HepG2 (cell line): ENCODE measurements around the gene GLTPD2. TPM values are rescaled to one million over a fixed set of nuclear protein-coding genes. Genes with fewer than 3 reads are reported as not detected.

Source experiments
- ATAC-seq: fragments of 200-7000 bp; cut with Tn5 transposase; 3 replicates; pipeline ENCODE4 v1.9.1; 2020; ENCODE audit warnings: mild to moderate bottlenecking, moderate library complexity
- BruUV-seq: library from RNA; stranded (reverse); fragments of 400-500 nt; replicated peaks from 2 replicates; lab custom pipeline; 2021; lab: Mats Ljungman, UMichigan
- CTCF ChIA-PET: fragments of 300-600 bp; formaldehyde crosslinking; extraction: SDS; loops from one replicate; lab custom pipeline; 2021; ENCODE audit warnings: low total read pairs, inconsistent platforms, low intra/inter-chr PET ratio; lab: Yijun Ruan, JAX
- POLR2A ChIA-PET: fragments of 350-600 bp; sonication (Branson Sonifier 250); formaldehyde crosslinking; loops from one replicate; lab custom pipeline; 2020; ENCODE audit warnings: antibody characterized with exemption, inconsistent platforms; lab: Yijun Ruan, JAX
- DNase-seq: peaks from one replicate; pipeline ENCODE4 v3.0.0-alpha.2; 2015; ENCODE audit warnings: low spot score
- FAIRE-seq: peaks from 3 replicates; lab custom pipeline; 2011; peaks lifted over from hg19 to GRCh38; lab: Jason Lieb, UNC
- H2AFZ ChIP-seq: one replicate; pipeline ENCODE4 v1.6.1; 2011; ENCODE audit warnings: low read length, inconsistent platforms
- H3K27ac ChIP-seq: fragments of 300-600 bp; 3 replicates; pipeline ENCODE4 v1.8.0; 2011; ENCODE audit warnings: mixed run types, mild to moderate bottlenecking, mixed read lengths, low read length, inconsistent platforms; ENCODE audit not compliant: insufficient read depth; ENCODE audit errors: extremely low read length
- H3K27me3 ChIP-seq, 2 experiments: fragments of 200-600 bp in 1 of 2; 2 replicates in 1 of 2; 3 replicates in 1 of 2; pipeline versions ENCODE4 v1.6.0 to v1.8.0; 2011; ENCODE audit warnings: low read length in 2 of 2, mild to moderate bottlenecking in 2 of 2, moderate library complexity in 2 of 2, inconsistent platforms in 1 of 2; ENCODE audit not compliant: insufficient read depth in 2 of 2, control insufficient read depth in 1 of 2
- H3K36me3 ChIP-seq, 2 experiments: fragments of 200-600 bp in 1 of 2; replicated peaks in 1 of 2; 2 replicates in 1 of 2; 3 replicates in 1 of 2; pipeline versions ENCODE4 v1.5.1 to v1.8.0; 2011; ENCODE audit warnings: low read length in 2 of 2, inconsistent platforms in 1 of 2; ENCODE audit not compliant: insufficient read depth in 2 of 2, control insufficient read depth in 1 of 2
- H3K4me1 ChIP-seq: 2 replicates; pipeline ENCODE4 v1.5.1; 2012; ENCODE audit warnings: low read length, inconsistent platforms; ENCODE audit not compliant: insufficient read depth
- H3K4me2 ChIP-seq: 2 replicates; pipeline ENCODE4 v1.6.0; 2011; ENCODE audit warnings: low read depth, low read length, inconsistent platforms
- H3K4me3 ChIP-seq, 3 experiments: fragments of 200-600 bp in 1 of 3; sonication (generic), shearing (Covaris generic) in 1 of 3; replicated peaks in 1 of 3; 2 replicates each; pipeline ENCODE4 v1.5.1; 2011 to 2016; ENCODE audit warnings: low read length in 3 of 3, inconsistent platforms in 2 of 3, low read depth in 2 of 3, mild to moderate bottlenecking in 2 of 3, control low read depth in 1 of 3, mixed read lengths in 1 of 3; ENCODE audit not compliant: insufficient read depth in 1 of 3
- H3K79me2 ChIP-seq: one replicate; pipeline ENCODE4 v1.6.1; 2011; ENCODE audit warnings: low read length, inconsistent platforms; ENCODE audit not compliant: insufficient read depth
- H3K9ac ChIP-seq: 2 replicates; pipeline ENCODE4 v1.6.0; 2011; ENCODE audit warnings: mild to moderate bottlenecking, low read depth, low read length, inconsistent platforms; ENCODE audit not compliant: insufficient read depth
- H3K9me3 ChIP-seq: 2 replicates; pipeline ENCODE4 v1.5.1; 2012; ENCODE audit warnings: mild to moderate bottlenecking, low read length
- H4K20me1 ChIP-seq: 2 replicates; pipeline ENCODE4 v1.6.0; 2011; ENCODE audit warnings: inconsistent platforms, mild to moderate bottlenecking, low read length, moderate library complexity; ENCODE audit not compliant: insufficient read depth
- NR2F6 ChIP-seq, 2 experiments: IDR thresholded peaks; 2 replicates each; pipeline ENCODE4 v1.6.1; 2016; ENCODE audit warnings: antibody characterized with exemption in 1 of 2, mild to moderate bottlenecking in 1 of 2
- POLR2G ChIP-seq: fragments of 200-400 bp; formaldehyde crosslinking; IDR thresholded peaks from 2 replicates; pipeline ENCODE4 v1.6.1; 2018; ENCODE audit warnings: mild to moderate bottlenecking, low read depth, low read length, moderate library complexity
- TBX3 ChIP-seq: fragments of 450-650 bp; IDR thresholded peaks from 2 replicates; pipeline ENCODE4 v1.6.1; 2017; ENCODE audit warnings: antibody characterized with exemption, mild to moderate bottlenecking, inconsistent platforms, borderline replicate concordance
- ZNF264 ChIP-seq: sonication (generic); formaldehyde crosslinking; IDR thresholded peaks from 2 replicates; pipeline ENCODE4 v1.4.0; 2020; ENCODE audit warnings: missing genetic modification reagents
- ZNF567 ChIP-seq: sonication (generic); formaldehyde crosslinking; IDR thresholded peaks from 2 replicates; pipeline ENCODE4 v1.8.1; 2023; ENCODE audit warnings: mild to moderate bottlenecking, missing genetic modification reagents, borderline replicate concordance
- ZNF616 ChIP-seq: sonication (generic); formaldehyde crosslinking; IDR thresholded peaks from 2 replicates; pipeline ENCODE4 v1.5.0; 2020; ENCODE audit warnings: low read depth, mild to moderate bottlenecking, missing genetic modification reagents
- ZNF670 ChIP-seq: sonication (generic); formaldehyde crosslinking; IDR thresholded peaks from 2 replicates; pipeline ENCODE4 v1.8.0; 2022; ENCODE audit warnings: mild to moderate bottlenecking, missing genetic modification reagents, borderline replicate concordance
- ZNF703 ChIP-seq: sonication (generic); formaldehyde crosslinking; IDR thresholded peaks from 2 replicates; pipeline ENCODE4 v1.5.1; 2020; ENCODE audit warnings: missing genetic modification reagents, mild to moderate bottlenecking, moderate library complexity, borderline replicate concordance
- ZNF749 ChIP-seq: sonication (generic); formaldehyde crosslinking; IDR thresholded peaks from 2 replicates; pipeline ENCODE4 v1.8.0; 2022; ENCODE audit warnings: mild to moderate bottlenecking, missing genetic modification reagents, moderate library complexity, borderline replicate concordance
- WGBS: methylation state at CpG from one replicate; pipeline ENCODE4 v1.1.6; 2017; ENCODE audit warnings: low lambda C conversion rate; 5-methylcytosine and 5-hydroxymethylcytosine counted together
- in situ Hi-C: cut with HindIII; loops from 2 replicates; pipeline ENCODE4 v1.10.0; 2017; ENCODE audit warnings: low pct_unique_long_range_greater_than_20kb; ENCODE audit not compliant: extremely low pct_ligation_motif_present
- intact Hi-C: fragments of 100-400 bp; cut with micrococcal nuclease; formaldehyde crosslinking; loops from one replicate; pipeline ENCODE4 v1.10.0; 2022; ENCODE audit not compliant: unreplicated experiment
- polyA plus RNA-seq, 8 experiments: library from polyadenylated mRNA; depleted of rRNA in 3 of 8; stranded (reverse) in 7 of 8; unstranded in 1 of 8; fragments of >200 nt; fragmentation: Illumina TruSeq in 4 of 8; extraction: Trizol in 4 of 8; gene quantifications; 2 replicates each; pipeline versions ENCODE4 v1.2.1 to v1.2.3, GENCODE V29; 2011 to 2016; ENCODE audit warnings: low read depth in 4 of 8, missing spikeins in 1 of 8, mixed read lengths in 1 of 8; ENCODE audit not compliant: insufficient read depth in 1 of 8
- total RNA-seq, 5 experiments: library from RNA; depleted of rRNA; stranded (reverse); fragments of >200 nt; fragmentation: Illumina TruSeq; extraction: Trizol; gene quantifications; 2 replicates each; pipeline ENCODE4 v1.2.3, GENCODE V29; 2016; ENCODE audit warnings: low read depth in 1 of 5
- TF ChIP-seq, protein P1 (sequence below): sonication (generic); formaldehyde crosslinking; IDR thresholded peaks from 2 replicates; pipeline ENCODE4 v1.4.0; 2020; ENCODE audit warnings: mild to moderate bottlenecking, missing genetic modification reagents
- TF ChIP-seq, protein P2 (sequence below): sonication (generic); formaldehyde crosslinking; IDR thresholded peaks from 2 replicates; pipeline ENCODE4 v1.4.0; 2020; ENCODE audit warnings: missing genetic modification reagents
- TF ChIP-seq, protein P3 (sequence below): sonication (generic); IDR thresholded peaks from 2 replicates; pipeline ENCODE4 v1.6.1; 2016; ENCODE audit warnings: low read depth, borderline replicate concordance

Gene GLTPD2
- total and polyA plus RNA-seq, 2 of the 13 experiments (the other 11 are each of a cell fraction or from before 2014, with no cell fraction given): 7.5 to 12.9 TPM

DNA sequence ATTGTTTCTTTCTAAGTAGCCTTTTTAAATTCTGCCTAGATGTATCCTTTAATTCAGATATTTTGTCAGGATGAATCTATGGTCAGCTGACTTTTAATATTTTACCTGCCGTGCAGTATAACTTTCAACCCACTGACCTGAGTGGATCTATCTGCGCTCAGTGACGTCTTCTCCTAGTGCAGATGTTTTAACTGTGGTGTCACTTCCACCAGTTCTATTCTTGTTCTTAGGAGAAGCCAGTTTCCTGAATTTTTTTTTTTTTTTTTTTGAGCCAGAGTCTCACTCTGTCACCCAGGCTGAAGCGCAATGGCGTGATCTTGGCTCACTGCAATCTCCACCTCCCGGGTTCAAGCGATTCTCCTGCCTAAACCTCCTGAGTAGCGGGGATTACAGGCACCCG, 22.0 kb upstream of the GLTPD2 start:
- in situ Hi-C loops: no loop called here
- Histone ChIP-seq H3K27me3 (no peaks in the 10 kb centered on the region), H2AFZ (no peak overlapping the region), H3K4me3 (no peak overlapping the region), H4K20me1 (no peaks in the 10 kb centered on the region), H3K9me3 (no peaks in the 10 kb centered on the region), H3K4me1 (peaks cover 55% of the 10 kb centered on the region), H3K36me3 (no peaks in the 10 kb centered on the region), H3K79me2 (peaks cover 6% of the 10 kb centered on the region), H3K4me2 (no peak overlapping the region), H3K9ac (no peak overlapping the region), H3K27ac (no peak overlapping the region)
- WGBS: over 99% methylated on average over 9 of the region's 9 CpGs
- ChIA-PET CTCF (no interaction called here), POLR2A (no interaction called here)
- FAIRE-seq: no peak
- TF ChIP-seq, protein P1, sequence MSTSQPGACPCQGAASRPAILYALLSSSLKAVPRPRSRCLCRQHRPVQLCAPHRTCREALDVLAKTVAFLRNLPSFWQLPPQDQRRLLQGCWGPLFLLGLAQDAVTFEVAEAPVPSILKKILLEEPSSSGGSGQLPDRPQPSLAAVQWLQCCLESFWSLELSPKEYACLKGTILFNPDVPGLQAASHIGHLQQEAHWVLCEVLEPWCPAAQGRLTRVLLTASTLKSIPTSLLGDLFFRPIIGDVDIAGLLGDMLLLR (CRISPR knock-in tag): no peak
- TF ChIP-seq NR2F6 (IDR thresholded peaks at IDR 0.05): no peak
- no peak for TF ChIP-seq NR2F6 (CRISPR knock-in tag; IDR thresholded peaks at IDR 0.05)
- TF ChIP-seq ZNF567 (CRISPR knock-in tag): no peak
- no peak for TF ChIP-seq ZNF264 (CRISPR knock-in tag)
- TF ChIP-seq ZNF616 (CRISPR knock-in tag): no peak
- TF ChIP-seq, protein P2, sequence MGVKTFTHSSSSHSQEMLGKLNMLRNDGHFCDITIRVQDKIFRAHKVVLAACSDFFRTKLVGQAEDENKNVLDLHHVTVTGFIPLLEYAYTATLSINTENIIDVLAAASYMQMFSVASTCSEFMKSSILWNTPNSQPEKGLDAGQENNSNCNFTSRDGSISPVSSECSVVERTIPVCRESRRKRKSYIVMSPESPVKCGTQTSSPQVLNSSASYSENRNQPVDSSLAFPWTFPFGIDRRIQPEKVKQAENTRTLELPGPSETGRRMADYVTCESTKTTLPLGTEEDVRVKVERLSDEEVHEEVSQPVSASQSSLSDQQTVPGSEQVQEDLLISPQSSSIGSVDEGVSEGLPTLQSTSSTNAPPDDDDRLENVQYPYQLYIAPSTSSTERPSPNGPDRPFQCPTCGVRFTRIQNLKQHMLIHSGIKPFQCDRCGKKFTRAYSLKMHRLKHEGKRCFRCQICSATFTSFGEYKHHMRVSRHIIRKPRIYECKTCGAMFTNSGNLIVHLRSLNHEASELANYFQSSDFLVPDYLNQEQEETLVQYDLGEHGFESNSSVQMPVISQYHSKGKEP (CRISPR knock-in tag): no peak
- no peak for TF ChIP-seq ZNF703 (CRISPR knock-in tag)
- no peak for TF ChIP-seq POLR2G
- TF ChIP-seq TBX3: no peak
- TF ChIP-seq ZNF670: no peak
- TF ChIP-seq ZNF749: no peak
- TF ChIP-seq, protein P3, sequence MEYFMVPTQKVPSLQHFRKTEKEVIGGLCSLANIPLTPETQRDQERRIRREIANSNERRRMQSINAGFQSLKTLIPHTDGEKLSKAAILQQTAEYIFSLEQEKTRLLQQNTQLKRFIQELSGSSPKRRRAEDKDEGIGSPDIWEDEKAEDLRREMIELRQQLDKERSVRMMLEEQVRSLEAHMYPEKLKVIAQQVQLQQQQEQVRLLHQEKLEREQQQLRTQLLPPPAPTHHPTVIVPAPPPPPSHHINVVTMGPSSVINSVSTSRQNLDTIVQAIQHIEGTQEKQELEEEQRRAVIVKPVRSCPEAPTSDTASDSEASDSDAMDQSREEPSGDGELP: no peak
- no peak for ATAC-seq
- DNase-seq: no peak
- BruUV-seq: no TSS peak
- intact Hi-C loops: no loop called here
